Endometrial microvascular endothelial cells (primary cell): ENCODE measurements around the gene CHRNA10. TPM values are rescaled to one million over a fixed set of nuclear protein-coding genes. Genes with fewer than 3 reads are reported as not detected.
"Not testable (repeated sequence)": the region's sequence is repeated elsewhere in the genome, so short reads cannot be mapped to it uniquely, and the experiment has no call there.

ENCODE experiments used
- in situ Hi-C: cut with HindIII; loops from 2 replicates; pipeline ENCODE4 v1.10.0; 2017; ENCODE audit warnings: low sequenced_read_pairs, low pct_unique_long_range_greater_than_20kb; ENCODE audit errors: inconsistent ontology term
- total RNA-seq: library from RNA; depleted of rRNA; stranded (reverse); fragments of >200 nt; gene quantifications from one replicate; pipeline ENCODE4 v1.2.3, GENCODE V29; 2015; ENCODE audit errors: inconsistent ontology term

The CHRNA10 gene
- total RNA-seq, 1 donor from 2014 or later = 0.56 TPM

GRCh38 chr11:3667149-3668035, 3.8 kb downstream of the CHRNA10 start:
- in situ Hi-C loops = no loop called here

GRCh38 chr11:3666023-3666530, 5.1 kb downstream of the CHRNA10 start:
- in situ Hi-C loops = no loop called here

- in situ Hi-C loops = no loop called here
Observed at GRCh38 chr11:3665336-3666022, 5.7 kb downstream of the CHRNA10 start.

DNA sequence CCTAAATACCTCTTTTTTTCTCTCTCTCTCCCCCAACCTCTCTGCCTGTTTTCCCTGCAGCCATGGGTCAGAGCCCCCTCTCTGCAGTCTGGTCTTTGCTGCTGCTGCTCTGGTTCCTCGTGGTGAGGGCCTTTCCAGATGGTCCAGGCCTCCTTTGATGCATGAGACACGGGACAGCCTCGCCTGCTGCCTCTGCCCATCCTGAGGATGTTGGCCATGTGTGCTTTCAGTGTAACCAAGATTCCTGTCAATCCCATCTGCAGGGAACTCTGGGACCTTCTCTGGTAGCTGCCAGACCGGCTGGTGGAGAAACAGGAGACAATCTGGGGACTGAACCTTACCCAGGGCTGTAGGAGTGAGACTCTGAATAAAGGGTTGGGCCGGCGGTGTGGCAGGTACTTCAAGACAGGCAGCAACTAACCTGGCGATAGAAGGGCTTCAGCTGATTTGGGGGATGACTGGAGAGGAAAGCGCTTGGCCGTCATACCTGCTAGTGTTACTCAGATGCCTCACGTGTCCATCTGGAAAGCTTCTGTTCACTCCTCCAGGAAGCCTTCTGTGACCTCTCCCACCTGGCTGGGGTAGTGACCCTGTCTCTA, 7.1 kb downstream of the CHRNA10 start:
- in situ Hi-C loops = no loop called here

DNA sequence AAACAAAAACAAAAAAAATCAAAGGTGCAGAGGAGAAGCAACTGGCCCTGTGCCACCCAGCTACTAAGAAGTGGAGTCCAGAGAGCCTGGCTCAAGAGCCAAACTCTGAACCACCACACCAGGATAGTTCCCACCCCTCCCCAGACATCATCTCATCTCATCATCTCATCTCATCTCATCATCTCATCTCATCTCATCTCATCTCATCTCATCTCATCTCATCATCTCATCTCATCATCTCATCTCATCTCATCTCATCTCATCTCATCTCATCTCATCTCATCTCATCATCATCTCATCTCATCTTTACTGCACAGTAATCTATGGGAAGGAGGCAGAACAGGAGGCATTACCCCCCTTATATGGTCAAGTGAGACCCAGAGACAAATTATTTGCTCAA, 8.3 kb downstream of the CHRNA10 start:
- in situ Hi-C loops = no loop called here

DNA sequence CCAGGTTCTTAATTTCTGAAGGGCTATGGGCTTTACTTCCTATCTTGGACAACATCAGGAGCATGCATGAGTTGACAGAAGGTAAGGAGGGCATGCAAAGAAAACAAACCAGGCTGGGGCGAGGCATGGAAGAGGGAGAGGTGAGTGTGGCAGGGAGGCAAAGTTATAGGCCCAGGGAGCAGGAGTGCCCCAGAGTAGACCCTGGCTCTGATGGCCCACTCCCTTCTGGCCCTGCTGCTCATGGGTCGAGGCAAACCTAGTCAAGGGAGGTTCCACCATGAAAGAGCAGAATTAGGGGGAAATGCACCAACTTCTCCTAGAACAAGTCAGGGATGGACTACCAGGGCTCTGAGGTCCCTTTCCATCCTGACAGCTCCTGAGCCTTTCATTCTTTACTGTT, 10.2 kb downstream of the CHRNA10 start:
- in situ Hi-C loops = no loop called here

DNA sequence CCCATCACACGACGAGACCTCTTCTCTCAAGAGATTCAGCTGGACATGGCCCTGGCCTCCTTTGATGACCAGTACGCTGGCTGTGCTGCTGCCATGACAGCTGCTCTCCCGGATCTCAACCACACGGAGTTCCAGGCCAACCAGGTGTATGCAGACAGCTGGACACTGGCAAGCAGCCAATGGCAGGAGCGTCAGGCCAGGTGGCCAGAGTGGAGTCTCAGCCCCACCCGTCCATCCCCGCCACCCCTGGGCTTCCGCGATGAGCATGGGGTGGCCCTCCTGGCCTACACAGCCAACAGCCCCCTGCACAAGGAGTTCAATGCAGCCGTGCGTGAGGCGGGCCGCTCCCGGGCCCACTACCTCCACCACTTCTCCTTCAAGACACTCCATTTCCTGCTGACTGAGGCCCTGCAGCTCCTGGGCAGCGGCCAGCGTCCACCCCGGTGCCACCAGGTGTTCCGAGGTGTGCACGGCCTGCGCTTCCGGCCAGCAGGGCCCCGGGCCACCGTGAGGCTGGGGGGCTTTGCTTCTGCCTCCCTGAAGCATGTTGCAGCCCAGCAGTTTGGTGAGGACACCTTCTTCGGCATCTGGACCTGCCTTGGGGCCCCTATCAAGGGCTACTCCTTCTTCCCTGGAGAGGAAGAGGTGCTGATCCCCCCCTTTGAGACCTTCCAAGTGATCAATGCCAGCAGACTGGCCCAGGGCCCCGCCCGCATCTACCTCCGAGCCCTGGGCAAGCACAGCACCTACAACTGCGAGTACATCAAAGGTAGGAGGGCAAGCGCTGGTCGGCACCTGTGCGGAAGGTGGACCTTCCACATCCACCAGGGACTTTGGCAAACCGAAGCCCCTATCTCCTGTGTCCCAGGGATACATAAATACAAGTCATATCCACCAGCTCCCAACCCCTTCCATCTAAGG, 11.3 kb downstream of the CHRNA10 start:
- in situ Hi-C loops = no loop called here

DNA sequence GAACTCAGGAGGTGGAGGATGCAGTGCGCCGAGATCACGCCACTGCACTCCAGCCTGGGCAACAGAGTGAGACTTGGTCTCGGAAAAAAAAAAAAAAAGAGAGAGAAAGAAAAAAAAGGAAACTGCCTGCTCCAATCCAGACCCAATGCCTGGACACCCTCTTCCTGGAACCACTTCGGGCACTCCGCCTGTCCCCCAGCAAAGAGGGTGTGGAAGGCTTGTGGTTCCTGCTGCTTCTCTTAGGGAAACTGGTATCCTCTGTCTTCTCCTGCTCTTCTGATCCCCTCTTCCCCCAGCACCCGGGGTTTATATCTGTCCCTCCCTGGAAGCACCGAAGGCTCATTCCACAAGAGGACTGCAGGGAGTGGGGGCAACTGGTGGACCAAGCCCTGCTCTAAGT, 12.9 kb downstream of the CHRNA10 start:
- in situ Hi-C loops = no loop called here

DNA sequence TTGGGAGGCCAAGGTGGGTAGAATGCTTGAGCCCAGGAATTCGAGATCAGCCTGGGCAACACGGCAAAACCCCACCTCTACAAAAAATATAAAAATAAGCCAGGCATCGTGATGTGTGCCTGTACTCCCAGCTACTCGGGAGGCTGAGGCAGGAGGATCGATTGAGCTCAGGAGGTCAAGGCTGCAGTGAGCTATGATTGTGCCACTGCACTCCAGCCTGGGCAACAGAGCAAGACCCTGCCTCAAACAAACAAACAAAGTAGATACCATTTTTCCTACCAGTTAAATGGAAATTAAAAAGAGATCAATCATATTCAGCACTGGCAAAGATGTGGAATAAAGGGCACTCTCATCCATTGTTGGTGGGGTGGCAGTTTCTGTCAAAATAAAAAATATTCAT, 13.9 kb downstream of the CHRNA10 start:
- in situ Hi-C loops = not testable (repeated sequence)

GRCh38 chr11:3655547-3655946, 15.6 kb downstream of the CHRNA10 start:
- in situ Hi-C loops = no loop called here

GRCh38 chr11:3652514-3652913, 18.7 kb downstream of the CHRNA10 start:
- in situ Hi-C loops = not testable (repeated sequence)

DNA sequence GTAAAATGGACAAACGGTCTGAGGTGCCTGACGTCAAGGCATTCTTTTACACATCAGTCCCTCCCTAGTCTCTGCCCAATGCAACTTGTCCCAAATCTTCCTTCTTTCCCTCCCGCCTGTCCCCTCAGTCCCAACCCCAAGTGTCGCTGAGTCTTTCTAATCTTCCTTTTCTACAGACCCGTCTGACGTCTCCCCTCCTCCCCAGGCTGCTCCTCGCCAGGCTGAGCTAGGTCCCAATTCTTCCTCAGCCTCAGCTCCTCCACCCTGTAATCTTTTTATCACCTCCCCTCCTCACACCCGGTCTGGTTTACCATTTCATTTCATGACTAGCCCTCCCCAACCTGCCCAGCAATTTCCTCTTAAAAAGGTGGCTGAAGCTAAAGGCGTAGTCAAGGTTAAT, 21.8 kb downstream of the CHRNA10 start:
- in situ Hi-C loops = not testable (repeated sequence)

GRCh38 chr11:3648843-3649242, 22.3 kb downstream of the CHRNA10 start:
- in situ Hi-C loops = not testable (repeated sequence)

DNA sequence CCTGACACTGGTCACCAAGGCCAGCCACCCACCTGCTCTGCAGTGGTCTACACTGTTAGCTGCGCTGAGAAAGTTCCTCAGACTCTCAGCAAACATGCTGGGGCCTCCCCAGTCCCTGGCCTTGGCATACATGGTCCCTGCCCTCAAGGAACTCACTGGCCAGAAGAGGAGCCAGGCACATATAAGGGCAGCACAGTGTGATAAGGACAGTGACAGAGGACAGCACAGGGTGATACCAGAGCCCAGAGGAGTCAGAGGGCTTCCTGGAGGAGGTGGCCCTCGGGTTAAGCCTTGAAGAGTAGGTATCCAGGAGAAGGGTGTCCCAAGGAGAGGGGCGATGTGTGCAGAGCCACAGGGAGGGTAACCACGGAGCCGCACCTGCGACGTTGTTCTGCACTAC, 25.6 kb downstream of the CHRNA10 start:
- in situ Hi-C loops = no loop called here

DNA sequence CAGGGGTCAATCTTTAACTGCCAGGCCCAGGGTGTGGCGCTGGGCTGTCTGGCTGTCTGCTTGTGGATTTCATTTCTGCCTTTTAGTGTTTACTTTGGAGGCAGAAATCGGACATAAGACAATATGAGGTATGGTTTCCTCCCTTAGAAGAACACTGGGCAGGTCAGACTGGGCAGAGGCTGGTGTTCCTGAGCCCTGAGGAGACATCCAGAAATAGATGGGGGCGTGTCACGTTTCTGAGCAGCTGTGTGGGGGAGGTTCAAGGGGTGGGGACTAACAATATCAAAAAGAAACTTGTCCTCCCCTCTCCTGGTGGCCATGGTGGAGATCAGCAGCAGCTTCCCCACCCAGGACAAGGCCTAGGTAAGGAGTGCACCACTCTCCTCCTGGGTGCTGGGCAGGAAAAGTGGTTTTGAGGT, 26.4 kb downstream of the CHRNA10 start, which contains the start of gene ART1:
Gene ART1 (plus strand): TSS at position 312 of the 419 bp plus-strand sequence. CDS start 14,086 bp downstream, outside the sequence.
- in situ Hi-C loops = no loop called here

GRCh38 chr11:3643102-3643546, 28.1 kb downstream of the CHRNA10 start:
- in situ Hi-C loops = not testable (repeated sequence)

GRCh38 chr11:3642071-3642951, 28.9 kb downstream of the CHRNA10 start:
- in situ Hi-C loops = no loop called here

DNA sequence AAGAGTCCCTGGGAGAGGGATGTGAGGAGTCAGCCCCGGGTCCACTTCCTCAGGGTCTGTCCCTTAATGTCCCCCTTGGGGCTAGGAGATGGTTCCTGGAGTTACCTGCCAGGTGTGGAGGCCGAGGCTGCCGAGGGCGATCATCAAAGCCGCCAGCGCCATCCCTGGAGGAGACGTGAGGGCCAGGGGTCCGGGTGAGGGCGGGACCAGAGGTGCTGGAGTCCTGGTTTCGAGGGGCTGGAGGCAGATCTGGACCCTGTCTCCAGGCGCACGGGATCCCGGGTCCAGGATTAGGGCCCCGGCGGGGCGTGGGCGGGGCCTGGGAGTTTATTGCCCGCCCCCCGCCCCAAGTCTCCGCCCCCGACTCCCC, 29.5 kb downstream of the CHRNA10 start, which contains the start of gene ART5:
Gene ART5 (minus strand): TSS at position 292 of the 370 bp plus-strand sequence. CDS start 130 bp downstream, at position 162.
- in situ Hi-C loops = no loop called here
